RPMI7951 (cell line): Measurements from ENCODE around the gene WAS. TPM values are rescaled to one million over a fixed set of nuclear protein-coding genes. Genes with fewer than 3 reads are reported as not detected.
A peak's percentile ranks its signal among the peaks of the same experiment; 100 is the strongest.
"Not testable (repeated sequence)": the region's sequence is repeated elsewhere in the genome, so short reads cannot be mapped to it uniquely, and the experiment has no call there.

Experiments used
- DNase-seq: peaks from one replicate; pipeline ENCODE4 v3.0.0-alpha.2; 2012; ENCODE audit warnings: low read depth
- total RNA-seq: library from RNA; depleted of rRNA; stranded (reverse); fragments of >200 nt; shearing (Covaris generic); gene quantifications from 2 replicates; pipeline ENCODE4 v1.2.3, GENCODE V29; 2014; rRNA removed

Gene WAS
- total RNA-seq = 0.84 and 1.5 TPM in 2 replicates

GRCh38 chrX:48683411-48683982 lies at the start of gene WAS:
TSS of gene WAS (plus strand) at chrX:48683799. CDS start at chrX:48683854, 55 bp downstream.
- no peak for DNase-seq

DNA sequence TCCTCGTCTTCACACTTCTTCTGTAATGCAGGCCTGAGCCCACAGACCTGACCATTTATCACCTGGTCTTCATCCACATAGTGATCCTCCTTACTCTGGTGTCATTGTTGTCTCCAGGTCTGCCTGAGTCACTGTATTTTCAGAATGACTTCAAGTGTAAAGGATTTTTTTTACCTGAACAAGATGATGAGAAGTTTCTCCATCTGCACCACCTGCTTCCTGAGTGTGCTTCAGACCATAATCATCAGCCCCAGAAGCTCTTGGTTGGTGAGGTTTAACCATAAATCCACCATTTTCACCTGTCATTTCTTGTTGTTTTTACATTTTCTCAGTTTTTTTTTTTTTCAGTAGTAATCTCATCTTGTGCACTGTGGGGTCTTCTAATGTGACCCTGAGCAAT lies 47.3 kb upstream of the WAS start:
- no peak for DNase-seq

DNA sequence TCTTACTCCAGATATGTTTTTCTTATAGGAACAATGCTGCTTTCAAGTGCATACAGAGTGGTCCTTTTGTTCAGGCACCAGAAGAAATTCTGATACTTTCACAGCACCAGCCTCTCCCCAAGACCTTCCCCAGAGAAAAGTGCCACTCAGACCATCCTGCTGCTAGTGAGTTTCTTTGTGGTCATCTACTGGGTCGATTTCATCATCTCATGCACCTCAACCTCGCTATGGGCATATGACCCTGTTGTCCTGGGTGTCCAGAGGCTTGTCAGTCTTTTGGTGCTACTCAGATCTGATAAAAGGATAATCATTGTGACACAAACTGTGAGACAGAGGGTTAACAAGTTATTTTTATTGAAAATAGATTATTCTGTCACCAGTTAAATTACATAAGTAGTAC lies 46.8 kb upstream of the WAS start:
- DNase-seq = no peak

DNA sequence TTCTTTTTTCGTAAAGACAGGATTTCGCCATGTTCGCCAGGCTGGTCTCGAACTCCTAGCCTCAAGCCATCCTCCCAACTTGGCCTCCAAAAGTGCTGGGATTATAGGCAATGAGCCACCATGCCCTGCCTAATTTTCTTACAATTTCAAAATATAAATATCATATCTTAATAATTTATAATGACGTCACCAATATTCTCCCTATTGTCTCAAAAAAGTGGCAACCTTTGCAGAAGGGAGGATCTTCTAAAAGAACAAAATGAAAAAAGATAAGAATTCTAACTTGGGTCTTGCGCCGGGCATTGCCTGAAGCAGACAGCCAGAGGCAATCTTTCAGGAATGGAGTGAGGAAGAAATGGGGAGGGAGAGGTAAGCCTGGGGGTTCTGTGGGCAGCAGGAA lies 37.9 kb upstream of the WAS start:
- no peak for DNase-seq

DNA sequence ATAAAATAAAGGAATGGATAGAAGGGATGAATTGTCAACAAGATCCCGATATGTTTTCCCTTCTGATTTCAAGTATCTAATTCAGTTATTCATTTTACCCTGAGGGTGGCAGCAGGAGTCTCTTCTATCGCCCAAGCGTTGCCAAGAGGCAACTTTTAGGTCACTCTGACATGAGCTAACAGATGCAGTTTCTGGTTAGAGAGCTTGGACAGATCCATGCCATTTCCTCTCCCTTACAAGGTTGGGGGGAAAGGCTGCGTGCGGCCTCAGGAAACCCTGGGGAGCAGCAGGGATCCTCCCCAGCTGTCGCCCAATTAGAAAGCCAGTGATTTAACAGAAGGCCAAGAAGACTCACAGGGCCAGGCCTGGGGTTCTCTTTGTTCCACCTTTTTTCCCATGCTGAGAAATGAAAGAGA lies 35.3 kb upstream of the WAS start:
- DNase-seq = peak; percentile 59

DNA sequence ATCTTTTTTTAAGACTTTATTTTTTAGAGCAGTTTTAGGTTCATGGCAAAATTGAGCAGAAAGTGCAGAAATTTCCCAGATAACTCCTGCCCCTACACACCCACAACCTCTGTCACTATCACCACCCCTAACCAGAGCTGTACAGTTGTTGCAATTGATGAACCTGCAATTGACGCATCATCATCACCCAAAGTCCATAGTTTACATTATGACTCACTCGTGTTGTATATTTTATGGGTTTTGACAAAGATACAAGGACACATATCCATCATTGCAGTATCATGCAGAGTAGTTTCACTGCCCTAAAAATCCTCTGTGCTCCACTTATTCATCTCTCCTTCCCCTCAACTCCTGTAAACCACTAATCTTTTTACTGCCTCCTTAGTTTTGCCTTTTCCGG lies 34.5 kb upstream of the WAS start:
- DNase-seq = no peak

GRCh38 chrX:48652055-48652579 lies 31.5 kb upstream of the WAS start:
- DNase-seq = not testable (repeated sequence)

GRCh38 chrX:48654746-48655145 lies 28.9 kb upstream of the WAS start:
- DNase-seq = not testable (repeated sequence)

DNA sequence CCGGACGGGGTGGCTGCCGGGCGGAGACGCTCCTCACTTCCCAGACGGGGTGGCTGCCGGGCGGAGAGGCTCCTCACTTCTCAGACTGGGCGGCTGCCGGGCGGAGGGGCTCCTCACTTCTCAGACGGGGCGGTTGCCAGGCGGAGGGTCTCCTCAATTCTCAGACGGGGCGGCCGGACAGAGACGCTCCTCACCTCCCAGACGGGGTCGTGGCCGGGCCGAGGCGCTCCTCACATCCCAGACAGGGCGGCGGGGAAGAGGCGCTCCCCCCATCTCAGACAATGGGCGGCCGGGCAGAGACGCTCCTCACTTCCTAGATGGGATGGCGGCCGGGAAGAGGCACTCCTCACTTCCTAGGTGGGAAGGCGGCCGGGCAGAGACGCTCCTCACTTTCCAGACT lies 23.9 kb upstream of the WAS start:
- not testable (repeated sequence) for DNase-seq

DNA sequence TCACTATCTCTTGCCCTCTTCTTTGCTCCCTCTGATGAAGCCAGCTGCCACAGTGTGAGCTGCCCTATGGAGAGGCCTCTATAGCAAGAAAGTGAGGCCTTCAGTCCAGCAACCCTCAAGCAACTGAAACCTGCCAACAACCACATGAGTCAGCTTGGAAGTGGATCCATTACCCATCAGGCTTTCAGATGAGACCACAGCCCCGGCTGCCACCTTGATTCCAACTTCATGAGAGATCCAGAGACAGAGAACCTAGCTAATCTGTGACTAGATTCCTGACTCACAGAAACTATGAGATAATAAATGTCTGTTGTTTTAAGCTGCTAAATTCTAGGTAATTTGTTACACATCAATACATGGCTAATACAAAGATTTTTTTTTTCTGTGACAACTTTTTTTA lies 20.4 kb upstream of the WAS start:
- no peak for DNase-seq

DNA sequence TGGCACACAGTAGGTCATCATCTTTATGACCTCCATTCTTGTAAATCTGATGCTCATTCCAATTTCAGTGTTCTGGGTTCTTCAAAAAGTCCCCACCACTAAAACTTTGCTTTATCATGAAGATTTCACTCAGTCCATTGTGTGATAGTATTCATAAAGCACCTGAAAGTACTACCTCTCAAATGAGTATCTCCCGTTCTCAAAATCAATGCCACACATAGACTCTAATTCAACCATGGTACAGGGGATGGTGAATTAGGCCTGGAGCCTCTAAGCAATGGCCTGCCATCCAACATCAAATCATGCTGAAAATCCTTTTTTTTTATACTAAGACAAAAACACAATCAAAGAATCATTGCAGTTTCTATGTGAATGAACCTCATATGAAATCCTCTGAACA lies 19.4 kb upstream of the WAS start:
- DNase-seq = no peak

- peak; percentile 28 for DNase-seq
These were observed 17.6 kb upstream of the WAS start for GRCh38 chrX:48665991-48666390.

GRCh38 chrX:48666649-48667048 lies 16.9 kb upstream of the WAS start:
- no peak for DNase-seq

DNA sequence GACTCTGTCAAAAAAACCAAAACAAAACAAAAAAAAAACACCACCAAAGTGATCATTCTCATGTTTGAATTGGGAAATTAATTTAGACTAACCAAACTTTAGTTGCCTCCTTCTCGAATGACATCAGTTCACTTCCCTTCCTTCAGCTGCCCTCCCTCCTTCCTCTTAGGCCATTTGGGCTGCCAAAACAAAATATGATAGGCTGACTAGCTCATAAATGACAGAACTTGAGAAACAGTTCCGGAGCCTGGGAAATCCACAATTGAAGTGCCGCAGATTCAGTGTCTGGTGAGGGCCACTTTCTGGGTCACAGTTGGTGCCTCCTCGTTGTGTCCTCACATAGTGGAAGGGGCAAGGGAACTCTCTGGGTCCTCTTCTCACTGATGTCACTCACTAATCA lies 16.1 kb upstream of the WAS start:
- DNase-seq = no peak

GRCh38 chrX:48668187-48668586 lies 15.4 kb upstream of the WAS start:
- not testable (repeated sequence) for DNase-seq

DNA sequence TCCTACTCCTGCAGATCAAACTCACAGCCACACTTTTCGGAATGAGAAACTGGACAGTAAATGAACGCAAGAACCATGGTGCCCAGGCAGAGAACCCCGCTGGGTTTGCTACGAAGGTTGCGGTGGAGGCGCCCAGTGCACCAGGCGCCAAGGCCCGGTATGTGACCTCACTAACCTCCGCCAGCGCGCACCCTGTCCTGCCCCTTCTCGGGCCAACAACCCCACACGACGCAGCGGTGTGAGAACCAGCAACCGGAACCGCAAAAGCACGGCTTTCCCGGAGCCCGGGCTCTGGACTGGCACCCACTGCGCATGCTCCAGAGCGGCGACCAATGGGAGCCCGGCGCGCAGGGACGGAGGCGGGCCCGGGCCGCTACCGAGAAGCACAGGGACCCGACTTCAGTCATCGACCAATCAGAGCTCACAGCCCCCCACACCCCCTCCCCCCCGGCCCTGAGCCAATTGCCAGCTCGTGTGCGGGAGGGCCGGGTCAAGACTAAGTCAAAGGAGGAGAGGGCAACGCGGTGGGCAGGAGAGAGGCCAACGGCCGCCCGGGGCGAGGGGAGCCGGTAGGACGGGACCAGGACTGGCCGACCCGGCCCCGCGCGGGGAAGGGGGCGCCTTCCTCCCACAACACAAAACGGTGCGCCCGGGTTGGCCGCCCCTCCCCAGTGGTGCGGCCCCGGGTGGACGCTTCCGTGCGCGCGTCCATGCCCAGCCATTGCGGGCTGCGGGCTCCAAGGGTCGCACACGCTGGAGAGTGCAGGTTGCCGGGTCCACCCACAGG lies 7.3 kb upstream of the WAS start:
- DNase-seq = peak; percentile 92

DNA sequence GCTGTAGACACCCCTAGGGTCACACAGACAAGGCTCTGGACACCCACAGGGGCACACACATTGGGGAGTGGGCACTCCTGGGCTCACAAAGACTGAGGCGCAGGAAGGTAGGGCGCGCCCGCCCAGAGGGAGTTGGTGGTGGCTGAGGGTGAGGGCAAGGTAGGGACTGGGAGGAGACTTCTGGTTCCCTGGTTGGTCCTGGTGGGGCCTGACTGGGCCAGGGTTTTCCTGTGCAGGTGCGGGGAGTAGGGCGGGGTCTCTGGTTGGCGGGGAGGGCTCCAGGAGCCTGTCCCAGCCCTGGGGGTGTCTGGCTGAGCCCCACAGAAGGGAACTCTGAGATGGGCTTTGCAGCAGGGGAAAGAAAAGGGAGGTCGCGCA lies 6.7 kb upstream of the WAS start:
- no peak for DNase-seq

GRCh38 chrX:48677516-48677915 lies 6.1 kb upstream of the WAS start:
- no peak for DNase-seq

DNA sequence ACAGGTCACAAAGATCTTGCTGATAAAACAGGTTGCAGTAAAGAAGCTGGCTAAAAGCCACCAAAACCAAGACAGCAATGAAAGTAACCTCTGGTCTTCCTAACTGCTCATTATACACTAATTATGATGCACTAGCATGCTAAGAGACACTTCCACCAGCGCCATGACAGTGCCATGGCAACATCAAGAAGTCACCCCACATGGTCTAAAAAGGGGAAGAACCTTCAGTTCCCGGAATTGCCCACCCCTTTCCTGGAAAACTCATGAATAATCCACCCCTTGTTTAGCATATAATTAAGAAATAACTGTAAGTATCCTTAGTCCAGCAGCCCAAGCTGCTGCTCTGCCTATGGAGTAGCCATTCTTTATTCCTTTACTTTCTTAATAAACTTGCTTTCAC lies 3.1 kb upstream of the WAS start:
- not testable (repeated sequence) for DNase-seq

- DNase-seq = not testable (repeated sequence)
These were observed 2.7 kb upstream of the WAS start for GRCh38 chrX:48680925-48681324.

DNA sequence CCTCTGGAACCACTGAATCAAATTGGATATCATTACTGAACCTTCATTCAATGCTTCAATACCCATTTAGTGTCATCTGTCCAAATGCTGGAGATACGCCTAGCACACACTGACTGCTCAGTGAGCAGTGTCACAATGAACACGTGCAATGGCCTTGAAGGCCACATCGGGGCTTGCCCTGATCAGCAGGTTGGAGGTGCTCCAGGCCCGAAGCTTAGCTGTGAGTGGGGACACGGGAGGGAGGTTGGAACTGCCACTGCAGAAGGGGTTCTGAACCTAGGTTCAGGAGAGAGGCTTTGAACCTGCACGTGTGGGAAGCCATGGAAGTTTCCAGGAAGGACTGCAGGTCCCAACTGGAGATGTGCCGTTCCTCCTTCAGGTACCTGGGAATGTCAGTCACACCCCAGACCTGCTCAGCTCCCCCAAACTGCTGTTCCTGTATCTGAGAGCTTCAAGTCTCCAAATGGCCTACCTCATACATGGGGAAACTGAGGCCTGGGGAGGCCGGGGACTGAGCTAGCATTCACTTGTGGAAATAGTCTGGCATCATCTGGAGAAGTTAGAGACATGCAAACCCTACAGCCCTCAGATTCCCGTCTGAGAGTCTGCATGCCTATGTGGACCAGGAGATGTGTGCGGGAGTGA lies 1.9 kb upstream of the WAS start:
- DNase-seq = no peak

DNA sequence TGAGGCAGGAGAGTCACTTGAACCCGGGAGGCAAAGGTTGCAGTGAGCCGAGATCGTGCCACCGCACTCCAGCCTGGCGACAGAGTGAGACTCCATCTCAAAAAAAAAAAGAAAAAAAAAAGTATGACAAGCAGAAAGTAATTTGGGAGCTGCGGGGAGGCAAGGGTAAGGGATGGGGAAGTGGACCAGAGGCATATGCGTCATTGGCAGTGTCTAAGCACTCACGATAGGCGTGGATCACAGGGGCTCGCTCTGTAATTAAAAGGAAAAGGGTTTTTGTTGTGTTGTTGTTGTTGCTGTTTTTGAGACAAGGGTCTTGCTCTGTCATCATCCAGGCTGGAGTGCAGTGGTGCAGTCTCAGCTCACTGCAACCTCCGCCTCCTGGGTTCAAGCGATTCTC lies 804 bp upstream of the WAS start:
- DNase-seq = not testable (repeated sequence)

DNA sequence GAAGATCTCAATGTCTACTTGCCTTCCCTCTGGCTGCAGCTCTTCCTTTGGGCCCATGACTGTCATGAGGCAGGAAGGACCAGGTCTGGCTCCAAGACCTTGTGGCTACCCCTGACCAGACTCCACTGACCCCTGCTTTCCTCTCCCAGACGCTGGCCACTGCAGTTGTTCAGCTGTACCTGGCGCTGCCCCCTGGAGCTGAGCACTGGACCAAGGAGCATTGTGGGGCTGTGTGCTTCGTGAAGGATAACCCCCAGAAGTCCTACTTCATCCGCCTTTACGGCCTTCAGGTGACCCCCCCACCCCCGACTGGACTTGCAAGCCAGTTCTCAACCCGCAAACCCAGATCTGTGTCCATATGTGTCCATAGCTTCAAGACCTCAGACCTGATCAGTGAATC lies 535 bp downstream of the WAS start:
- DNase-seq = no peak
